B cell (primary cell): ENCODE measurements around the gene OGDH.

Experiments used
- EZH2 ChIP-seq: IDR thresholded peaks from 2 replicates; pipeline ENCODE4 v1.6.1; 2012; ENCODE audit warnings: borderline replicate concordance, low read depth, mild to moderate bottlenecking, moderate library complexity, low read length; ENCODE audit not compliant: insufficient read depth, poor library complexity, severe bottlenecking
- TF ChIP-seq, protein P1 (sequence below): fragments of 200-600 bp; IDR thresholded peaks from one replicate; pipeline ENCODE4 v1.8.0; 2022; ENCODE audit warnings: antibody characterized with exemption, mild to moderate bottlenecking

DNA sequence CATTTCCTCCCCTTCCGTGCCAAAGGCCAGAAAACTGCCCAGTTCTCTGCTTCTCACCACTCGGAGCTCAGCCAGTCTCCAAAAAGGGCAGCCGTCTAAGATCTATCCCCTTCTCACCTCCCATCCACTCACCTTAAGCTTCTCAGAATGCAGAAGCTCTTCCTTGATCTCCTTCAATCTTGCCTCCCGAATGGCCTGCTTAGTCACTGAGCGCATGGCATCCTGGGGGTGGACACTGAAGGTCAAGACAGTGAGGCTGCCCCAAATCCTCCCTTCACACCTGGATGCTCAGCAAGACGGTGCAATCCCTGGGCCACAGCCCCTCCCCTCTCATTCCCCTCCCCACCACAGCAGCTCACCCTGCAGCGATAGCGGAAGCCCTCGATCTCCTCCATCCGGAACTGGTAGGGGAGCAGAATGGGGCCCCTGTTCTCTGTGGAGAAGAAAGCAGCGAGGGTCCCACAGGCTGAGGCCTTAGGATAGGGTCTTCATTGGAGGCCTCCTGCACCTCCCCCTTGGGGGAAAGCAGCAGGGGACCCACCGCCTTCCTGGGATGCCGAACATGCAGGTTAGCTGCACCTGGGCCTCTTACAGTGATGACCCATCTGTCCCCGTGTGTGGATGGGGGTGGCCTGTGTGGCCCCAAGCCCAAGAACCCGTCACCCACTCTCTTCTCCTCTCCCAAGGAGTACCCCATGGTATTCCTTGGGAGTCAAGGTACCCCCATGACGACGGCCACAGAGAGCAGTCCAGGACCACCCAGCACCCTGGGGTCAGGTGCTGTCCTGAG lies 37.5 kb upstream of the OGDH start:
- no peak for TF ChIP-seq EZH2
- TF ChIP-seq, protein P1, sequence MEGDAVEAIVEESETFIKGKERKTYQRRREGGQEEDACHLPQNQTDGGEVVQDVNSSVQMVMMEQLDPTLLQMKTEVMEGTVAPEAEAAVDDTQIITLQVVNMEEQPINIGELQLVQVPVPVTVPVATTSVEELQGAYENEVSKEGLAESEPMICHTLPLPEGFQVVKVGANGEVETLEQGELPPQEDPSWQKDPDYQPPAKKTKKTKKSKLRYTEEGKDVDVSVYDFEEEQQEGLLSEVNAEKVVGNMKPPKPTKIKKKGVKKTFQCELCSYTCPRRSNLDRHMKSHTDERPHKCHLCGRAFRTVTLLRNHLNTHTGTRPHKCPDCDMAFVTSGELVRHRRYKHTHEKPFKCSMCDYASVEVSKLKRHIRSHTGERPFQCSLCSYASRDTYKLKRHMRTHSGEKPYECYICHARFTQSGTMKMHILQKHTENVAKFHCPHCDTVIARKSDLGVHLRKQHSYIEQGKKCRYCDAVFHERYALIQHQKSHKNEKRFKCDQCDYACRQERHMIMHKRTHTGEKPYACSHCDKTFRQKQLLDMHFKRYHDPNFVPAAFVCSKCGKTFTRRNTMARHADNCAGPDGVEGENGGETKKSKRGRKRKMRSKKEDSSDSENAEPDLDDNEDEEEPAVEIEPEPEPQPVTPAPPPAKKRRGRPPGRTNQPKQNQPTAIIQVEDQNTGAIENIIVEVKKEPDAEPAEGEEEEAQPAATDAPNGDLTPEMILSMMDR = no peak
